Ovary (tissue), 3 donors: ENCODE results near the gene SLC1A3.

Experiments used
- EP300 ChIP-seq: sonication (generic); formaldehyde crosslinking; IDR thresholded peaks from one replicate; pipeline ENCODE4 v1.6.1; 2017; ENCODE audit warnings: antibody characterized with exemption
- POLR2A ChIP-seq: fragments of 450-650 bp; IDR thresholded peaks from one replicate; pipeline ENCODE4 v1.6.1; 2017; ENCODE audit warnings: antibody characterized with exemption, mild to moderate bottlenecking, moderate library complexity
- TF ChIP-seq, protein P1 (sequence below), 3 donors: fragments of 450-650 bp in 2 of 3; fragments of 200-600 bp in 1 of 3; IDR thresholded peaks; one replicate each; pipeline versions ENCODE4 v1.5.1 to v1.8.0; 2016 to 2022; ENCODE audit warnings: antibody characterized with exemption in 3 of 3, mild to moderate bottlenecking in 1 of 3
- donor health status: DM: no; HTN: no; CAD: no.

DNA sequence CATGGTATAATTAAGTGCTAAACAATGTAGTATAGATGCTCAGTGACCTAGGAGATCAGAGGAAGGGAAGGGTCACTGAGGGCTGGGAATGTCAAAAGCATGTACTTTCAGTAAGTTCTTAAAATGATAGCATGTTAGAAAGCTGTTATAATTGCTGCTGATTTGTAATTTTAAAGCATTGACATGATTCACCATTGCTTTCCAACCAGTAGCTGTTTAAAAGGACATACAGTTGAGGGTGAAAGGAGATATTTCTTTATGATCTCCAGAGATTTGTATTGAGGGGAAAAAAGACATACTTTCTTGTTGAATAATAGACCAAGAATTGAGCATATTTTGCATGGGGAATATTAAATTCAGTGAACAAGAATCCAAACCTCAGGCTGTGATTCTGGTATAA lies 1.2 kb upstream of the SLC1A3 start:
- TF ChIP-seq POLR2A (no peak), EP300 (no peak)
- TF ChIP-seq, protein P1, sequence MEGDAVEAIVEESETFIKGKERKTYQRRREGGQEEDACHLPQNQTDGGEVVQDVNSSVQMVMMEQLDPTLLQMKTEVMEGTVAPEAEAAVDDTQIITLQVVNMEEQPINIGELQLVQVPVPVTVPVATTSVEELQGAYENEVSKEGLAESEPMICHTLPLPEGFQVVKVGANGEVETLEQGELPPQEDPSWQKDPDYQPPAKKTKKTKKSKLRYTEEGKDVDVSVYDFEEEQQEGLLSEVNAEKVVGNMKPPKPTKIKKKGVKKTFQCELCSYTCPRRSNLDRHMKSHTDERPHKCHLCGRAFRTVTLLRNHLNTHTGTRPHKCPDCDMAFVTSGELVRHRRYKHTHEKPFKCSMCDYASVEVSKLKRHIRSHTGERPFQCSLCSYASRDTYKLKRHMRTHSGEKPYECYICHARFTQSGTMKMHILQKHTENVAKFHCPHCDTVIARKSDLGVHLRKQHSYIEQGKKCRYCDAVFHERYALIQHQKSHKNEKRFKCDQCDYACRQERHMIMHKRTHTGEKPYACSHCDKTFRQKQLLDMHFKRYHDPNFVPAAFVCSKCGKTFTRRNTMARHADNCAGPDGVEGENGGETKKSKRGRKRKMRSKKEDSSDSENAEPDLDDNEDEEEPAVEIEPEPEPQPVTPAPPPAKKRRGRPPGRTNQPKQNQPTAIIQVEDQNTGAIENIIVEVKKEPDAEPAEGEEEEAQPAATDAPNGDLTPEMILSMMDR (IDR thresholded peaks at IDR 0.05), result no peak
